Fibroblast of mammary gland (primary cell): ENCODE results near the gene PRKACG.

Experiments used
- DNase-seq: peaks from one replicate; pipeline ENCODE4 v3.0.0-alpha.2; 2010; ENCODE audit warnings: low read depth
- H3K4me3 ChIP-seq: 2 replicates; pipeline ENCODE4 v1.5.1; 2011; ENCODE audit warnings: low read depth, mild to moderate bottlenecking, low read length, moderate library complexity; ENCODE audit not compliant: control insufficient read depth
- CTCF ChIP-seq: conservative IDR thresholded peaks from 2 replicates; pipeline ENCODE4 v1.5.1; 2011; ENCODE audit warnings: low read depth, low read length, inconsistent platforms; ENCODE audit not compliant: control insufficient read depth, insufficient read depth

PRKACG gene

GRCh38 chr9:69049094-69049493 is 35.2 kb upstream of the PRKACG start:
- no peak overlapping the region for H3K4me3 ChIP-seq
- TF ChIP-seq CTCF = no peak
- DNase-seq = no peak

- no peak for DNase-seq
- H3K4me3 ChIP-seq = no peak overlapping the region
- no peak for TF ChIP-seq CTCF
Measured at GRCh38 chr9:69047371-69047770, 33.5 kb upstream of the PRKACG start.

GRCh38 chr9:69046723-69047122 is 32.8 kb upstream of the PRKACG start:
- H3K4me3 ChIP-seq = no peak overlapping the region
- no peak for DNase-seq
- no peak for TF ChIP-seq CTCF

GRCh38 chr9:69045821-69046220 is 31.9 kb upstream of the PRKACG start:
- DNase-seq = no peak
- no peak for TF ChIP-seq CTCF
- no peak overlapping the region for H3K4me3 ChIP-seq

- no peak overlapping the region for H3K4me3 ChIP-seq
- DNase-seq = peak; percentile 34
- no peak for TF ChIP-seq CTCF
Measured at GRCh38 chr9:69044240-69045219, 30.6 kb upstream of the PRKACG start.

GRCh38 chr9:69040646-69041045 is 26.7 kb upstream of the PRKACG start:
- DNase-seq = no peak
- no peak overlapping the region for H3K4me3 ChIP-seq
- TF ChIP-seq CTCF = no peak
